GM15510 (cell line): Measurements from ENCODE around the gene TLX2.
A peak's percentile ranks its signal among the peaks of the same experiment; 100 is the strongest.

Source experiments
- POLR2A ChIP-seq: IDR thresholded peaks from 3 replicates; pipeline ENCODE4 v1.6.1; 2011; ENCODE audit warnings: borderline replicate concordance; ENCODE audit not compliant: insufficient read length; ENCODE audit errors: extremely low read depth

Gene TLX2

DNA sequence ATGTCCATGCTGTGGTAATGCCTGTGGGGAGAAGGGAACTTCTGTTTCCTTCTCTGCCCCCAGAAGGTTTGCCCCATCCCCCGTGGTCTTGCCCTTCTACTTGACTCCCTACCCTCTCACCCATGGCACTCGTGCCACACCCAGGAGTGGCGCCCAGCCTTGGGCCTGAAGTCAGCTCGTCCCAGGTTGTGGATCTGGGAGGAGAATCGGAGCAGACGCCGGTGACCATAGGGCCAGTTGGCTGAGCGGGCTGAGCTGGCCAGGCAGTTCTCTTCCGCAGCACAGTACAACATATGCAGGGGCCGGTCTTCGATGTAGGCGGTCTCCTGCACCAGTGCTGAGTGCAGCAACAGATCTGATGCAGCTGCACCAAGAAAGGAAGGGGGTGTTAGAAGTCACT lies 20.2 kb downstream of the TLX2 start:
- no peak for TF ChIP-seq POLR2A

GRCh38 chr2:74535440-74535965 lies 21.3 kb downstream of the TLX2 start:
- TF ChIP-seq POLR2A, result no peak

DNA sequence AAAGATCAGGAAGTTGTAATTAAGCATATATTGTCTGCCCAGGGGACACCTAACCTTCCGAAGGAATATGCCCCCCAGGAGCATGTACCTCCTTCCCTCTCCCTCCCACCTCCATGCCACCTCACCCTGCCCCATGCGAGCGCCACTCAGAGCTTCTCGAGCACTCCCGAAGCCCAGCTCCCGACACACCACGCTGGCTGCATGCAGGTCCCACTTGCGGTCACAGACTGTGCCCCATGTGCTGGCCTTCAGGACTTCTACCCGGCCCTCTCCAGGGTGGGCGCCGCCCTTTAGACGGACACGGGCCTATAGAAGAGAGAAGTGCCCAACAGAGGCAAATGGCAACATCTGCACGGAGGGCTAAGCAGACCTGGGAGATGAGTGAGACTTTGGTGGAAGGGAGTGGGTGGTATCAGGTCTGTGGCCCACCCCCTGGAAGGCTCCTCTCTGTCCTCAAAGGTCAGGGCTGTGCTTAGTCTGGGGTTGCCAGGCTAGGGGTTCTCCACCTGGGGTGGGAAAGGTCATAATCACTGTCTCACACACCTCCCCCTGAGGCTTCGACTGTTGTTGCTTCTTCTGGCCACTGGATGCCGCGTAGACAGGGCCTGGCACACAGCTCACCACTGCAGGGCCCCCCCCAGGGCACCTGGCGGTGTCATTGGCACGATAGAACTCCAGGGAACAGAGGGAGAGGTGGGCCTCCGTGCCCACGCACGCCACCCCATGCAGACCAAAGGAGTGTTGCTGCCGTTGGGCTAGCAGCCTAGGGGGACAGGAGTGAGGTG lies 22.1 kb downstream of the TLX2 start:
- no peak for TF ChIP-seq POLR2A

GRCh38 chr2:74537140-74537539 lies 22.9 kb downstream of the TLX2 start:
- TF ChIP-seq POLR2A, result no peak

GRCh38 chr2:74538881-74539339 lies 24.7 kb downstream of the TLX2 start:
- TF ChIP-seq POLR2A, result no peak

DNA sequence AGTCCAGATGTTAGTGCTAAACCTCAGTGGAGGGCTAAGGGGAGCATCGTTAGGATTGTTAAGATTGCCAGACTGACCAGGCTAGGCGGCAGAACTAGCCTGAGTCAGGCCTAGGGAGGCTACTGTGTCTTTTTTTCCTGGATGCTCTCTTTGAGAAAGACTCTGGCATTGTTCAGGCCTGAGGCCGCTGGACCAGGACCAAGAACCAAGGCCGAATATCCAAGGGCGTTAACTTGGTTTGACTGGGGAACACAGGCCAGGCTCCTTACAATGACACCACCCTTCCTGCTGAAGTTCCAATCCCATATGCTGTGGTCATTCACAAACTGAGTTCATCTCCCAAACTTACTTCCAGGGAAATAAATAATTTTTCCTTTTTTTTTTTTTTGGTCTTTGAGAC lies 26.0 kb downstream of the TLX2 start:
- no peak for TF ChIP-seq POLR2A

DNA sequence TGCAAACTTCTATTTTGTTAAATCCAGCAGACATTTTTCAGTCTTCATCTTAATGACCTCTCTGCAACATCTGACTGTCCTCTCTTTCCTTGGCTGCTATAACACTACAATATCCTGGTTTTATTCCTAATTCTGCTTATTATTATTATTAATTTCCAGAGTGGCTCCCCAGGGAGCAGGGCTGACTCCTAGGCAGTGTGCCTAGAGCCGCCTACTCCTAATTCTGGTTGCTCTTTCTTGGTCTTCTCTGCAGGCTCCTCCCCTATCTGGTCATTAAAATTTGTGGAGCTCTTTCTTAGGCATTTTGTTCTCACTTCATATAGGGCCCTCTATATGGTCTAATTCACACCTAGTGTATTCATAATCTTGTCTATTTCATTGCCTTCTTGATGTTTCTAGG lies 28.7 kb downstream of the TLX2 start:
- TF ChIP-seq POLR2A, result no peak

- no peak for TF ChIP-seq POLR2A
Observed at GRCh38 chr2:74544634-74545033, 30.4 kb downstream of the TLX2 start.

GRCh38 chr2:74546004-74546403 lies 31.8 kb downstream of the TLX2 start:
- TF ChIP-seq POLR2A, result no peak

DNA sequence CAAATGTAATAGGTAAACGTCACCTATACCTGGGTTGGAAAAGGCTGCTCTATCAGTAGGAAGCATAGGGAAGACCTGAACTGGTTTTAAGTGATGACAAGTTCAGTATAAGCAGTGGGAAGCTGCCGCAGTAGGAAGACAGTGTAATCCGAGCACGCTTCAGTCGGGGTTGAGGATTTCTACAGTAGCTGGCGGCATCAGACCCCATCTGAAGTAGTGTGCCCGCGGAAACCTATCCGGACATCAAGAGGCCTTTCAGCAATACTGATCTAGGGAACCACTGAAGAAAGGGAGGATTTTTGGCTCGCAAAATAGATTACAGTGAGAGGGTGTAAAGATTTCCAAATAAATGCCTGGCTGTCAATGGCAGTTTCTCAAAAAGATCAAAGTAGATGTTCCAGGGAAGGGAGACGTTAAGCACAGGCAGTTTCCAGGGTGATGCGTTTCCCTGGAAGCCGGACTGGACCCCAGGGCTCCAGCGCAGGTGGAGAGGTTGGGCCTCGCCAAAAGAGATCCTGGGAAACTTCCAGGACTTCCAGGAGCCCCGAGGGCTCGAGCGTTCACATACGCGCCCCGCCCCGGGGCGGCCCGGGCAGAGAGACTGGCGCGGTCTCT lies 34.1 kb downstream of the TLX2 start:
- TF ChIP-seq POLR2A, result no peak

- TF ChIP-seq POLR2A, result peak; percentile 68
Observed at GRCh38 chr2:74548900-74549826, 34.9 kb downstream of the TLX2 start.

DNA sequence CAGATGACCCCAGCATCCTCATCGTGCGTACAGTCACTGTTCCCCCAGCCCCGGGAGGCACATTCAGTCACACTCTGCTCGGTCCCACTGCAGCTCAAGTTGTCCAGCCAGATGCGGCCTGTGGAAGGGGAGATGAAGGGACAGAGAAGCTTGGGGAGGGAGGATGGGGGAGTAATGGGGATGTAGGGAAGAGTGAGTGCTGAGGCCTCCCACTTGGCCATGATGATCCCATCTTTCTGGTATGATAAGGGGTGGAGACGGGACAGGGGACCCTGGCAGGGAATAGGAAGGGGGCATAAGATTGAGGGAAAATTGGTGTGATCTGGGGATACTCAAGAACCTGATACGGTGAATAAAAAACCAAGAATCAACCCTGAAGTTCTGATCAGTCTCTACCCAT lies 36.0 kb downstream of the TLX2 start:
- no peak for TF ChIP-seq POLR2A

- TF ChIP-seq POLR2A, result no peak
Observed at GRCh38 chr2:74551530-74551929, 37.3 kb downstream of the TLX2 start.

- TF ChIP-seq POLR2A, result no peak
Observed at GRCh38 chr2:74551942-74552913, 38.0 kb downstream of the TLX2 start.
